HG03457 (cell line): ENCODE measurements around the gene PRR20G.
"Not testable (repeated sequence)": the region's sequence is repeated elsewhere in the genome, so short reads cannot be mapped to it uniquely, and the experiment has no call there.

Source experiments
- ATAC-seq: cut with Tn5 transposase; IDR thresholded peaks from one replicate; pipeline ENCODE4 v1.9.1; 2021; ENCODE audit warnings: moderate number of reproducible peaks; ENCODE audit not compliant: unreplicated experiment

Gene PRR20G

DNA sequence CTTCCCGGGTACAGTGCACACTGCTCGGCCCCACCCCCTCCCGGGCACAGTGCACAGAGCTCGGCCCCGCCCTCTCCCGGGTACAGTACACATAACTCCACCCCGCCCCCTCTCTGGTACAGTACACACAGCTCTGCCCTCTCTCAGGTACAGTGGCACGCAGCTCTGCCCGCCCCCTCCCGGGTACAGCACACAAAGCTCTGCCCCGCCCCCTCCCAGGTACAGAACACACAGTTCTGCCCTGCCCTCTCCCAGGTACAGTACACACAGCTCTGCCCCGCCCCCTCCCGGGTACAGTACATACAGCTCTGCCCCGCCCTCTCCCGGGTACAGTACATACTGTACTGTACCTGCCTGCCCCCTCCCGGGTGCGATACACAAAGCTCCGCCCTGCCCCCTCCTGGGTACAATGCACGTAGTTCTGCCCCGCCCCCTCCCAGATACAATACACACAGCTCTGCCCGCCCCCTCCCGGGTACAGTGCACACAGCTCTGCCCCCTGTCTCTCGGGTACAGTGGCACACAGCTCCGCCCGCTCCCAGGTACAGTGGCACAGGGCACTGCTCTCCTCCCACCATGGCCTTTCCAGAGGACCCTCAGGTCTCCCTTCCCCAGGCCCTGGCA lies 16.4 kb upstream of the PRR20G start:
- ATAC-seq = no peak

DNA sequence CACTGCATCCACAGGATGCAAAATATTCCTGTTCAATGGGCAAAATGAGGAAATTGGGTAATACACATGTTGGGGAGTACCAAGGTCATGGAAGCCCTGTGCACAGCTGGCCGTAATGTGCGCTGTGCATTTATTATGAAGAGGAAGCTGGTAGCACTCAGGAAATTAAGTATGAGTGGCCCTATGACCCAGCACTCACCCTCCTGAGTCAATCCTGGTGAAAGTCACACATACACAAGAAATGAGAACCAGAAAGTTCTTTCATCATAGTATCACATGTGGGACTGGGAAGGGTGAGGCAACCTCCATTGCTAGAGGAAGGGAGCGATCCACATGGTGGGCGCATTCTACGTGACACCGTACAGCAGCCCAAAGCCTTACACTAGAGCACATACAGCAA lies 11.4 kb upstream of the PRR20G start:
- no peak for ATAC-seq

DNA sequence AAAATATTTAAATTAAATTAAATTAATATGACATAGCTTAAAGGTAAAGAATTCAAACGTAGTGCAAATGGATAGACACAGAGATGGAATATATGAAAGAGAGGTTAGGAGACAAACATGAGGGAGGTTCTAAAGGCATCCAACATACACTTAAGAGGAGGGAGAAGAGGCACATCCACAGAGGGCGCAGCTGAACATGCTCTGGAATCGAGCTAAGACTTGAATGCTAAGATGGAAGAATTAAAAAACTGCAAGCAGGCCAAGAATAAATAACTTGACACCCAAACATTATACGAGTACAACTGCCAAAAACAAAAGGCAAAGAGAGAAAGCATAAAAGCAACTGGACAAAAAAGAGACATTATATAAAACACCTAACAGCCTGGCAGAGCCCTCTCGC lies 9.1 kb upstream of the PRR20G start:
- no peak for ATAC-seq

DNA sequence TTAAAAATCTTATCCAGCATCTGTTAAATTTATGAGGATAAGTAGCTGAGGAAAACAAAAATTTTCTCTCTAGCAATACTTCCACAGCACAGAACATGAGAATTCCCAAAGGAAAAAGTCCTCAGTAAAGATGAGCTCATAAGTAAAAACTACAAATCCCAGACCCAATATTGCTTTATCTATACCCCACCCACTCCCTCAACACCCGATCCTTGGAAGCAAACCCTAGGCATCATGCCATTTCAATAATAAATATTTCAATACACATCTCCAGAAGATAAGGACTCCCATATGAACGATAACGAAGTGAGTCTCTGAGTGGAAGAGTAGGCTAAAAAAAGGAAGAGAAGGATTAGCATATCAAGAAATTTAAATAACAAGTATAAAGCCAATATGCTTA lies 8.3 kb upstream of the PRR20G start:
- no peak for ATAC-seq

DNA sequence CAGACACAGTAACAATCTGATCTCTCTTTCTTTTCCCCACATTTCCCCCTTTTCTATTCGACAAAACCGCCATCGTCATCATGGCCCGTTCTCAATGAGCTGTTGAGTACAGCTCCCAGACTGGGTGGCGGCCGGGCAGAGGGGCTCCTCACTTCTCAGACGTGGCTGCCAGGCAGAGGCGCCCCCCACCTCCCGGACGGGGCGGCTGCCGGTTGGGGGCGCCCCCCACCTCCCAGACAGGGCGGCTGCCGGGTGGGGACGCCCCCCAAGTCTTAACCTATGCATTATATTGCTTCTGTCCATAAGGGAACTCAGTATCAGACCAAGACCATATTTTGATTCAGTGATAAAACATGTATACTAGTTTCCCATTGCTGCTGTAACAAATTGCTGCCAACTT lies 5.8 kb upstream of the PRR20G start:
- not testable (repeated sequence) for ATAC-seq

DNA sequence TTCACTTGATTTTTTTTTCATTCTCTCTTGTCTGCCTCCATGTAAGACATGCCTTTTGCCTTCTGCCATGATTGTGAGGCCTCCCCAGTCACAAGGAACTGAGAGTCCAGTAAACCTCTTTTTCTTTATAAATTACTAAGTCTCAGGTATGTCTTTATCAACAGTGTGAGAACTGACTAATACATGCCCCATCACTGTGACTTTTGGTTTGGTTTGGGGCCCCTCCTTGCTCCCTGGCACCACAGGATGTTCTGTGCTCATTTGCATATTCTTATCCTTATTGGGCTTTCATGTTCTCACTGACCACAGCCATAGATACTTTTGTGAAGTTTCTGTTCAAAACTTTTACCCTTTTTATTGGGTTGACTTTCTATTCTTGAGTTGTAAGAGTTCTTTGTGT lies 3.8 kb upstream of the PRR20G start:
- ATAC-seq = no peak

DNA sequence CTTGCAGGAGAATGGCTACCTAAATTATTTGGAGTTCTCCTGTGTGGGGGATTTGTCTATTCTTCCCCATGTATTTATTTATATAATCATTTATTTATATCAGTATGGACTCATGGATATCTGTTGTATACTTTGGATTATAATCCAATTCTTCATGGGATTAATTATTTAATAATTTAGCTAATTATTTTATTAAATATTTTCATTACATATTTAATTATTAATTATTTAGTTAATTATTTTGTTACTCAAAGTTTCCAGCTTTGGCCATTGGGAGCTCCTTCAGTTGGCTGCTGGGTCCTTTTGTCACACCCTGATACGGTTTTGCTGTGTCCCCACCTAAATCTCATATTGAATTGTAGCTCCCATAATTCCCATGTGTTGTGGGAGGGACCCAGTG lies 3.3 kb upstream of the PRR20G start:
- no peak for ATAC-seq

DNA sequence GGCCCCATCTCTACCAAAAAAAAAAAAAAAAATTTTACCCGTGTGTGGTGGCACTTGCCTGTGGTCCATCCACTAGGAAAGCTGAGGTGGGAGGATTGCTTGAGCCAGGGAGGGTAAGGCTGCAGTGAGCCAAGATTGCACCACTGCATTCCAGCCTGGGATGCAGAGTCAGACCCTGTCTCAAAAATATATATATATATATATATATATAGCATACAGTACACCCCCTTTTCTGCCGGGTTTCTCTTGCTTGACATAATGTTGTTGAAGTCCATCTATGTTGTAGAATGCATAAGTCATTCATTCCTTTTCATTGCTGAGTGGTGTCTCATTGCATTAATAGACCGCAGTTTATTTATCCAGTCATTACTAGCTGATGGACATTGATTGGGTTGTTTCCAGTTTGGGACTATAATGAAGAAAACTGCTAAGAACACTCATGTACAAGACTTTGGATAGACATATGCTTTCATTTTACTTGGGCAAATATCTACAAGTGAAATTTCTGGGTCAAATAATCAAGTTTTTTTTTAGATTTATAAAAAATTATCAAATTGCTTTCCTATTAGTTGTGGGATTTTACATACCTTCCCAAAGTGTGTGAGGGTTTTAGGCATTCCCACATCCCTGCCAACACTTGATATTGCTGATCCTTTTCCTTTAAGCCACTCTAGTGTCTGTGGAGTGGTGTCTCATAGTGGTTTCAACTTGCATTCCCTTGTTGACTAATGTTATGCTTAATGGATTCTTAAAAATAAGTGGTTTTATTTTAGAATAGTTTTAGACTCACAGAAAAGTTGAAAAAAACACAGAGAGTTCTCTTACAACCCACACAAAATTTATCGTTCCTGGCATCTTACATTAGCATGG lies 2.1 kb upstream of the PRR20G start:
- no peak for ATAC-seq

DNA sequence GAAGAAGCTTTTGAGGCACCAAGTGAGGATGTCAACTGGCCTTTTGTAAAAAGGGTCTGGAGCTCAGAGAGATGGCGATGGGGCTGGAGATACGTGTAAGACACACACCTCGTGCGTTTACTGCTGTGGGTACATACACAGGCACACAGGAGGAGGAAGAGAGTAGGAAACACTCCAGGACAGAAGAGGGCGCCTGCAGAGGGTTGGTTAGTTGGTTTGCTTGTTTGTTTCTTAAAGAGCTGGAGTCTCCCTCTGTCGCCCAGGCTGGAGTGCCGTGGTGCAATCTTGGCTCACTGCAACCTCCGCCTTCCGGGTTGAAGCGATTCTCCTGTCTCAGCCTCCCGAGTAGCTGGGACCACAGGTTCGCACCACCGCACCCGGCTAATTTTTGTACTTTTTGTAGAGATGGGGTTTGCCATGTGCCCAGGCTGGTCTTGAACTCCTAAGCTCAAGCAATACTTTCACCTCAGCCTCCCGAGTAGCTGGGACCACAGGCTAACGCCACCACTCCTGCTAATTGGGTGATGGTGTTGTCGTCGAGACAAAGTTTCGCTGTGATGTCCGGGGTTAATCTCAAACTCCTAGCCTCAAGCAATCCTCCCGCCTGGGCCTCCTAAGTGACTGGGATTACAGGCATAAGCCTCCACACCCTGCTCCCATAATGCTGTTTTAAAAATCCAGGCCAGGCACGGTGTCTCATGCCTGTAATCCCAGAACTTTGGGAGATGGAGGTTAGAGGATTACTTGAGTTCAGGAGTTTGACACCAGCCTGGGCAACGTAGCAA lies 1.3 kb upstream of the PRR20G start:
- ATAC-seq = no peak

DNA sequence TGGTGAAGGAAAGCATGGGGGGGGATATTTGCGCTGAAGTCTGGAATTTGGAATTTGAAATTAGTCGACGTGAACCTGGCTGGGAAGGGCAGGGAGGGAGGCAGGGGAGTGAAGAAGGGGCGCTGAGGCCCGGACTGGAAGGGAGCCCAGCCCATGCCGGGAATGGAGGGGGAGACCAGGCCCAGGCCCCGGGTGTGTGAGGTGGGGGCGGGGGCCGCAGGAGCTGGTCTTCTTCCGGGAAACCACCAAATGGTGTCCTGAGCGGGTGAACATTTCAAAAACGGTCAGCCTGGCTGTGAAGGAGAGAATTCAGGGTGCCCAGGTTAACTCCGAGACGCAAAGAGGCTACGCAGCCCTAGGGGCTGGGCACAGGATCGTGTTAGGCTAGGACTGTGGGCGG lies 497 bp upstream of the PRR20G start:
- no peak for ATAC-seq

DNA sequence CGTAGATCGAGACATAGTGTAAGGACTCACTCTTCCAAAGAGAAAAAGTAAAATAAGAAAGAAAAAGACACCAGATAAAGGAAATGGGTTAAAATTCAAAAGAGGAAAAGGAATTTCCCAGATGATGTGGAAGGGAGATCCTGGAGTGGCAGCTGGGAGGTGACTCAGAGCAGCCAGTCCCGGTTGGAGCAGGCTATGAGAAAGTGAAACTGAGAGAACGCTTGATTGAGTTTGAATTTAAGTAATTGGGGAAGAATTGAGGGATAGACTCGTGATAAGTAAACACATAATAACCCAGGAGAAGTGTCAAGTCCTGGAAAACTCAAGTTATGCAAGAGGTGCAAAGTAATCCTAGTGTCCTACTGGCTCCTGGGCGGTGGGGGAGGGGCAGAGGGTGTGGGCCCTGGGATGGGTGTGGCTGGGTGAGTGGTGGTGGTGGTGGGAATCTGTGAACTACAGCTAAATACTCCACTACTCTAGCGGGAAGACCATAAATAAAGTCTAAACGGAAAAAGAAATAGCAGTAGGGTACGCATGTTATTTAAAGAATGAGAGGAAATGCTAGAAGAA lies 1.2 kb downstream of the PRR20G start:
- ATAC-seq = no peak

DNA sequence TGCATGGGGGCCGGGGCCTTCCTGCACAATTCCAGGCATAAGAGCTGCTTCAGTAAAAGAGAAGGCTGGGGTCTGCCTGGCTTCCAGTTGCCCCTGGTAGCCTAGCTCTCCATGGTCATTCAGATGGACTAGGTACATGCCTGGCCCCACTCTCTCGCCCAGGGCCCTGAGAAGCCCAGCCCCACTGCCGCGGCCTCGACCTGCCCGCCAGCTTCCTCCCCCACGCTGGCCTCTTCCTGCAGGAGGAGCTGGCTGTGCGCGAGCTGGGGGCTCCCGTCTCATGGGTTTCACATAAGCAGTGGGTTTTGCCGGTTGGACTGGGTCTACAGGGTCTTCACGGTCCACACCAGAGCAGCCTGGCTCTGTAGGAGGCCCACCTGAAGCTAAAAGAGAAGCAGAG lies 3.6 kb downstream of the PRR20G start:
- no peak for ATAC-seq

DNA sequence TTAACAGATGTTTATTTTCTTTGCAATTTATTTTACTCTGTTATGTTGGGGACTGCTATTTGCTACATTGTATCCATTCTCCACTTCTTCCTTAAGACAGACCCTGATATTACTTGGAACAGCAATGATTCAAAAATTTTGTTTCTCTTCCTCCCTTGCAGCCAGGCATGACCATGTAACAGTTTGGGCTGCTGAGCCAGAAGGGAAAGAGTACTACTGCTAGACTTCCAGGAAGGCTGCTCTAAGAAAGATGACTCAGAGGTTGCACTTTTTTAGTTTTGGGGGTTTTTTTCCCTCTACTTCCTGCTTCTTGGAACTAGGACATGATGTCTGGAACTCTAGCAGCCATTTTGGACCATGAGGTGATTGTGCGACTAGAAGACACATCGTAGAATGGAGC lies 10.3 kb downstream of the PRR20G start:
- ATAC-seq = no peak

DNA sequence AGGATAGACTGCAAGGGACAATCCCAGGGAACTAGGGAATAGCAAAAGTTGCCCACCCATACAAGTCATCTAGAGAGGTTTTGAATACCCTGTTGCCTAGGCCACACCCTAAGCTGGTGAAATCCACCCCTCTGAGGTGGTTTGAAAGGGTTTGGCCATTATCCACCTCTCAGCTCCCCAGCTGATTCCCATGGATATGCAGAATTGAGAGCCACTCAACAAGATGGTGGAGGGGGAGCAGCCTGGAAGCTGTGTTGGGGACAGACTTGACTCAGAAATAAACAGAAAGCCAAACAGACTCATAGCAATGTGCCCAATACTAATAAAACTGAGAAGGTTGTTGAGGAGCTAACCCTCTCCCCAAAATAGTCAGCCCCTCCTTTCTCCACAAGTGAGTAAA lies 10.9 kb downstream of the PRR20G start:
- no peak for ATAC-seq

DNA sequence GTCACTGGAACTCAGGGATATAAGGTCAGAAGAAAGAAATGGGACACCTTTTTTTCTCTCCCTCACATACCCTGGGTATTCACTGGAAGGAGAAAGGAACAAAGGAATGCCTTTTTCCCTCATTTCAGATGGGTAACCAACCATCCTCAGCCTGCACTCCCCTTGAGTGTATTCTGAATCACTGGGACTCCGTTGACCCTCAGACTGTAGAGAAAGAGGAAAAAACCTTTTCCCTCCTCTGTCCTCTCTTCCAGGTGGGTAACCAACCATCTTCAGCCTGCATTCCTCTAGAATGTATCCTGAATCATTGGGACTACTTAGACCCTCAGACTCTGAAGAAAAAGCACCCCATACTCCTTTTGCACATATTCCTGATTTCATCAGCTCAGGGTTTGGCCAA lies 11.4 kb downstream of the PRR20G start:
- no peak for ATAC-seq

DNA sequence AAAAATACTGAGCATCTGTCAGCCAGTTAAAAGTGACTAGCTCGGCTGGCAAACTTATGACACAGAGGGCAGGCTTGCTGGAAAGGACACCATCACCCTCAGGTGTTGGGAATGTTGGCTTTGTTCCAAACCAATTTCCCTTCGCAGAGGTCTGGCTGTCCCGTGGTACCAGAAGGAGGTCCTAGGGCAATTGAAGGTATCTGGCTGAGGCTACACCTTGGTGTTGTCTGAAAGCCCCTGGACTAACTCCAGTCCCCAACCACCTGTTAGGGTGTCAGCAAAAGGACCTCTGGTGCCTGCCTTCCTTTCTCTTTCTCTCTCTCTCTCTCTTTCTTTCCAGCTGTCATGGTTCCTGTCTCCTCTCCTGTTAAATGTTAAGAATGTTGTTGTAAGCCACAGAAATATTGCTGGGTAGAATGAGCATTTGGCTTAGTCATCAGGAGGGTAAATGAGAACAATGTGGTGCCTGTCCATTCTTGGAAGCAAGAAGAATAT lies 12.5 kb downstream of the PRR20G start:
- no peak for ATAC-seq

DNA sequence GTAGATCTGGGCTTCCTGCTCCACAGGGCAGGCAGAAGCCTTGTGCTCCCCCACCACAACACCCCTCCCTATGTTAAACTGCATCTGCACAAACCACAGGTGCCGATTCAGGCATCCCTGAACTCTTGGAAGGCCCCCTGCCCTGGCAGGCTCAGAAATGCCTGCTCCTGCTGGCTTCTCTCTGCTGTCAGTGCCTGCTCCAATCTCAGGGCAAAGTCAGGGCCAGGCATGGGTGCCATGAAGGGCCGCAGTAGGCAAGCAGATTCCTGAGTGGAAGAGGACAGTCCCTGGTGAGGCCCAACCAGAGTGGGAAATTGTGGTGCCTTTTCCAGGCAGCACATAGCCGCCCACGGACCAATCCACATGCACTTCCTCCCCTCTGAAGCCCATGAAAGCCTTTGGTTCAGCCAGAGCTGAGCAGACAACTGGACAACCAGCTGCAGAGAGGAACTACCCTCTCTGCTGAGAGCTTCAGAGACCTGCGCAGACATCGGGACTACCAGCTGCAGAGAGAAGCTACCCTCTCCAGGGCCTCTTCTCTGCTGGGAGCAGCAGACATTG lies 13.6 kb downstream of the PRR20G start:
- no peak for ATAC-seq

DNA sequence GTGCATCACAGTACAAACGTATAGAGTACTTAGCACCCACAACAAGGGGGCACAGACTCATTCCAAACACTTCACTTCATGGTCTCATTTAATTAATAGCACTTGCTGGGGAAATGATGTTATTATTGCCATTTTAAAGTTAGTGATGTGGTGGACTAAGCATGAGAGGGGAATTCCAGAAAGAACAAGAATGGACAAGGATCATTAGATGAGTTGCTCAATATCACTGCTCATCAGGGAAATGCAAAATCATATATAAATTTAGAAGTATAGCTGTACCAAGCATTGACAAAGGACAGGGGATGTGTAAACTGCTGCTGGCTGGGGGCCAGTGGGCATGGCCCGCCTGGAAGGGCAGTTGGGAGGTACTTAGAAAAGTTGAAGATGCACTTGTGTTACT lies 14.6 kb downstream of the PRR20G start:
- no peak for ATAC-seq

DNA sequence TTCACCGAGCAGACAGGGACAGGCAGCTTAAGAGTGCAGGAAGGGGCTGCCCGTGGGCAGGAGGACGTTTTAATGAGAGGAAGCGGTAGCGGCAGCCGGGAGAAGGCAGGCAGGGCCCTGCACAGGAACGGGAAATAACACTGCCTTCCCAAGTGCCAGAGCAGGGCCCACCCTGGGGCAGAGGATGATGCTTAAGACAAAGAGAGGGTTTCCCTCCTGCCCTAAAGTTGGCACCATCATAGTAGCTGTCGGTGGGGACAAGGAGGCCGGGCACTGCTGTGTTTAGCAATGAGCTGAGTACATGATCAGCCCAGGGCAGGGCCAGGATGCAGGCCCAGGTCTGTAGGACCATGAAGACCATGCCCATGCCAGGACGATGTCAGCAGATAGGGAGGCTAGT lies 21.7 kb downstream of the PRR20G start:
- ATAC-seq = no peak

DNA sequence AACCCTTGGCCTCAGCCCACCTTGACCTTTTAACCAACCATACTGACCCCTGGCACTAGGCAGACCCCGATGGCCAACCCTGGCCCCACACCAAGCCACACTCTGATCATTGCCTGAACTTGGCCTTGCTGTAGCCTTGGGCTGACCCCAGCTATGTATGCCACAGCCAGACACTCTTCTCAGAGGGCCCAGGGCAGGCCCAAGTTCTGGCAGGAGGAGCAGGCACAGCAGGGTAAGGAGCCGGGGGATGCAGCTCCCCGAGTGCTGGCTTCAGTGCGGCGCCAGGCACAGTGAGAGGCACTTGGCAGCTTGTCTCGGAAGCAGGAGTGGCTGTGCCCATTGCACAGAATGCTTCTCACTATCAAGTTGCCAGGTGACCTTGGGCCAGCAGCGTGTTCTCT lies 22.3 kb downstream of the PRR20G start:
- no peak for ATAC-seq
